ENCODE data around the gene UQCR10.

GRCh38 chr22:29724843-29725242, 42.3 kb upstream of the UQCR10 start:
- TF ChIP-seq SIN3A (IDR thresholded peaks at IDR 0.05; ENCODE audit: low read depth) (no peak), REST (IDR thresholded peaks at IDR 0.05; ENCODE audit: low read depth) (no peak), EZH2 (IDR thresholded peaks at IDR 0.05) (no peak)

Measured in HCT116 (cell line).